ENCODE data around the gene HMCN1. TPM values are rescaled to one million over a fixed set of nuclear protein-coding genes. Genes with fewer than 3 reads are reported as not detected.
"Not testable (repeated sequence)": the region's sequence is repeated elsewhere in the genome, so short reads cannot be mapped to it uniquely, and the experiment has no call there.

Gene HMCN1
- total RNA-seq, 1 donor: under 0.01 TPM

DNA sequence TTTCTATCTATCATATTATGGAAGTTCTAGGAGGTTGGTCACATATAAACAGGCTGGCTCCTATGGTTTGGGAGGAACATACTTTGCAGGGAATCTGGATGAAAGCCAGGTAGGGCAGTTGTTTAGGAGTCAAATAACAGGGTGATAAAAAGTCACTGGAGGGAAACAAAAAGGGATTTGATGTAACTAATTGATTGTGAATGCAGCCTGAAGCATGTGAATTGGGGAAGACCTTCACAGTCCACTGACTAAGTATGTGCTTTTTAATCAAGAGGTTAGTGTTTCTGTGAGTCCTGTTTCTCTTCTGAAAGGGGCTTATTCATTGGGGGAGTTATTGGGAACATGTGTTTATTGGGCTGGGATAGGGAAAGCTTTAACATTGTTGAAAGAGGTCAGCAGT is 41.3 kb downstream of the HMCN1 start:
- no peak overlapping the region for H3K4me3 ChIP-seq (ENCODE audit: low read length)
- H3K9me3 ChIP-seq (ENCODE audit: low read depth, low read length): no peaks in the 10 kb centered on the region
- no peaks in the 10 kb centered on the region for H3K4me1 ChIP-seq (ENCODE audit: insufficient read depth, low read length)
- H3K27me3 ChIP-seq (ENCODE audit: insufficient read depth, low read length): peaks cover 5% of the 10 kb centered on the region

- Histone ChIP-seq H3K27me3 (ENCODE audit: insufficient read depth, low read length) (peaks cover 5% of the 10 kb centered on the region), H3K9me3 (ENCODE audit: low read depth, low read length) (no peaks in the 10 kb centered on the region)
Measured at GRCh38 chr1:185776522-185776921, 42.3 kb downstream of the HMCN1 start.

GRCh38 chr1:185783860-185784259 is 49.7 kb downstream of the HMCN1 start:
- H3K27me3 ChIP-seq (ENCODE audit: insufficient read depth, low read length); H3K4me3 ChIP-seq (ENCODE audit: low read length); H3K4me1 ChIP-seq (ENCODE audit: insufficient read depth, low read length); H3K9me3 ChIP-seq (ENCODE audit: low read depth, low read length): not testable (repeated sequence)

More at GRCh38 chr1:185776522-185776921, 42.3 kb downstream of the HMCN1 start:
- no peak overlapping the region for H3K4me3 ChIP-seq (ENCODE audit: low read length)
- no peaks in the 10 kb centered on the region for H3K4me1 ChIP-seq (ENCODE audit: insufficient read depth, low read length)

DNA sequence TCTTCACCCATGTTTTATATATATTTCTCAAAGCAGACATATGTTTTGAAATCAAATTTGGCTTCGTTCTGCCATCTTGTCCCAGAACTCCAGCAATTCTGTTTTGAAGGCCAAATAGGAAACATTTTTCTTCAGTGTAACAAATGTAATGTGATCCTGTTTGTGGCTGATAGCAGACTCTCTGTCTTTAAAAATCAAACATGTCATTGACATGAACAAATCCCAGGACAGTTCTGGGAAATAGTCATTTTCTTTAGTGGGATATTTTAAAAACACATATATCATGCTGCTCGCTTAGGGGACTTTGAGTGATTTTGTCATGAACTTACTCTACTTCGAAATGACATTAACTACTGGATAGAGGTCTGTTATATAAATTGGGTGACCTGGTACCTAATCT is 51.4 kb downstream of the HMCN1 start:
- Histone ChIP-seq H3K4me3 (ENCODE audit: low read length) (no peak overlapping the region), H3K9me3 (ENCODE audit: low read depth, low read length) (no peaks in the 10 kb centered on the region), H3K4me1 (ENCODE audit: insufficient read depth, low read length) (no peaks in the 10 kb centered on the region), H3K27me3 (ENCODE audit: insufficient read depth, low read length) (no peaks in the 10 kb centered on the region)

GRCh38 chr1:185786524-185786923 is 52.3 kb downstream of the HMCN1 start:
- no peaks in the 10 kb centered on the region for H3K9me3 ChIP-seq (ENCODE audit: low read depth, low read length)
- H3K4me1 ChIP-seq (ENCODE audit: insufficient read depth, low read length): no peaks in the 10 kb centered on the region
- H3K27me3 ChIP-seq (ENCODE audit: insufficient read depth, low read length): no peaks in the 10 kb centered on the region
- H3K4me3 ChIP-seq (ENCODE audit: low read length): no peak overlapping the region

GRCh38 chr1:185787238-185787637 is 53.0 kb downstream of the HMCN1 start:
- Histone ChIP-seq H3K27me3 (ENCODE audit: insufficient read depth, low read length) (no peaks in the 10 kb centered on the region), H3K4me3 (ENCODE audit: low read length) (no peak overlapping the region), H3K4me1 (ENCODE audit: insufficient read depth, low read length) (no peaks in the 10 kb centered on the region), H3K9me3 (ENCODE audit: low read depth, low read length) (no peaks in the 10 kb centered on the region)

GRCh38 chr1:185788386-185788785 is 54.2 kb downstream of the HMCN1 start:
- H3K4me3 ChIP-seq (ENCODE audit: low read length): no peak overlapping the region
- H3K9me3 ChIP-seq (ENCODE audit: low read depth, low read length): no peaks in the 10 kb centered on the region
- no peaks in the 10 kb centered on the region for H3K27me3 ChIP-seq (ENCODE audit: insufficient read depth, low read length)
- no peaks in the 10 kb centered on the region for H3K4me1 ChIP-seq (ENCODE audit: insufficient read depth, low read length)

GRCh38 chr1:185789501-185790193 is 55.5 kb downstream of the HMCN1 start:
- no peaks in the 10 kb centered on the region for H3K9me3 ChIP-seq (ENCODE audit: low read depth, low read length)
- H3K4me3 ChIP-seq (ENCODE audit: low read length): no peak overlapping the region
- no peaks in the 10 kb centered on the region for H3K27me3 ChIP-seq (ENCODE audit: insufficient read depth, low read length)
- H3K4me1 ChIP-seq (ENCODE audit: insufficient read depth, low read length): no peaks in the 10 kb centered on the region

DNA sequence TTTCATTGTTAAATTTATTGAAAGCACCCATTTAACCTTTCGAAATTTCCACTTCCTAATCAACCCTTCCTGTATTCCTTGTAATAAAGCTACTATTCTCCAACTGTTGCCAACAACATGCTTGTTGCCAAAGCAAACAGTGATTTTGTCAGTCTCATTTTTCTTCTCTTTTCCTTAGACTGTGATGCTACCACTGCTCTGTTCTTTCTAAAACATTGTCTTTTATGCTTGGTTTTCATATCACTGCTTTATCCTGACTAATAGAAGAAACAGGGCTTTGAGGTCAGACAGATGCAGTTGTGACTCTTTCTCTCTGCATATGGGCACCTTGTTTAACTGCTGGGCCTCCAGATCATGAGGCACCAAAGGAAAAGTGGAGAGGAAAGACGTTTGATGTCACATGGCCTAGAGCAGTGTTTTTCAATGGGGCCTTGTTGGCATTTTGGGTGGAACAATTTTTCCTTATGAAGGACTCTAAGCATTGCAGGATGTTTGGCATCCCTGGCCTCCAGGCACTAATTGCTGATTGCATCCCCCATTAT is 56.1 kb downstream of the HMCN1 start:
- Histone ChIP-seq H3K4me1 (ENCODE audit: insufficient read depth, low read length) (no peaks in the 10 kb centered on the region), H3K9me3 (ENCODE audit: low read depth, low read length) (no peaks in the 10 kb centered on the region), H3K27me3 (ENCODE audit: insufficient read depth, low read length) (no peaks in the 10 kb centered on the region), H3K4me3 (ENCODE audit: low read length) (no peak overlapping the region)

GRCh38 chr1:185792040-185792439 is 57.8 kb downstream of the HMCN1 start:
- no peaks in the 10 kb centered on the region for H3K9me3 ChIP-seq (ENCODE audit: low read depth, low read length)
- no peaks in the 10 kb centered on the region for H3K4me1 ChIP-seq (ENCODE audit: insufficient read depth, low read length)
- H3K4me3 ChIP-seq (ENCODE audit: low read length): no peak overlapping the region
- H3K27me3 ChIP-seq (ENCODE audit: insufficient read depth, low read length): peaks cover 3% of the 10 kb centered on the region

DNA sequence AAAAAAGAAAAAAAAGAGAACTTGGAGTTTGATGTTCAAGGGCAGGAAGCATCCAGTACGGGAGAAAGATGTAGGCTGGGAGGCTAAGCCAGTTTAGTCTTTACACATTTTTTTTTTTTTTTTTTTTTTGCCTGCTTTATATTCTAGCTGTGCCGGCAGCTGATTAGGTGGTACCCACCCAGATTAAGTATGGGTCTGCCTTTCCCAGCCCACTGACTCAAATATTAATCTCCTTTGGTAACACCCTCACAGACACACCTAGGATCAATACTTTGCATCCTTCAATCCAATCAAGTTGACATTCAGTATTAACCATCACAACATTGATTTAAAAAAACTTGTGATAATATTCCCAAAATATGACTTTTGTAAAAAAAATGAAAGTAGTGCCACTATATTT is 60.3 kb downstream of the HMCN1 start:
- H3K4me1 ChIP-seq (ENCODE audit: insufficient read depth, low read length); H3K27me3 ChIP-seq (ENCODE audit: insufficient read depth, low read length); H3K4me3 ChIP-seq (ENCODE audit: low read length); H3K9me3 ChIP-seq (ENCODE audit: low read depth, low read length): not testable (repeated sequence)

DNA sequence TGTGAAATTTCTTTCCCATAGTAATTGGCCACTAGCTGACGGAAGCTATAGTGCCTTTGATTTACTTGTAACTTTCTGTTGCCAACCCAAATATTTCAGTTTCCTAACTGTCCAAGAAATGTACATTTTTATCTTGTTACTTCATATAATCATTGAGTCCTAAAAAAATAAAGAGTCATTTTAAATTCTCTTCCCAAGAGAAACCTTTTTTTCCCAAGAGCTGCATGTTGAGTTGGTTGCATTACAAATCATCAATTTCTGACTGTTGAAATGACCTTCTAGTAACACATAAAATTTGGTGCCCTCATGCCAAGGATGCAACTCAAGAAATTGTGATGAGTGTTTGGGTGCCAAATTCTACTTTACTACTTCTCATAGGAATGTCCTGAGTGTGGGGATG is 61.0 kb downstream of the HMCN1 start:
- H3K27me3 ChIP-seq (ENCODE audit: insufficient read depth, low read length): peaks cover 3% of the 10 kb centered on the region
- H3K9me3 ChIP-seq (ENCODE audit: low read depth, low read length): peaks cover 9% of the 10 kb centered on the region
- no peak overlapping the region for H3K4me3 ChIP-seq (ENCODE audit: low read length)
- no peaks in the 10 kb centered on the region for H3K4me1 ChIP-seq (ENCODE audit: insufficient read depth, low read length)

GRCh38 chr1:185798505-185798904 is 64.3 kb downstream of the HMCN1 start:
- H3K9me3 ChIP-seq (ENCODE audit: low read depth, low read length): peaks cover 9% of the 10 kb centered on the region
- no peaks in the 10 kb centered on the region for H3K4me1 ChIP-seq (ENCODE audit: insufficient read depth, low read length)
- H3K4me3 ChIP-seq (ENCODE audit: low read length): no peak overlapping the region
- H3K27me3 ChIP-seq (ENCODE audit: insufficient read depth, low read length): peaks cover 3% of the 10 kb centered on the region

GRCh38 chr1:185803241-185803640 is 69.0 kb downstream of the HMCN1 start:
- Histone ChIP-seq H3K9me3 (ENCODE audit: low read depth, low read length) (peaks cover 9% of the 10 kb centered on the region), H3K4me3 (ENCODE audit: low read length) (no peak overlapping the region)

GRCh38 chr1:185804206-185804605 is 70.0 kb downstream of the HMCN1 start:
- Histone ChIP-seq H3K4me3 (ENCODE audit: low read length) (no peak overlapping the region), H3K9me3 (ENCODE audit: low read depth, low read length) (peaks cover 2% of the 10 kb centered on the region), H3K27me3 (ENCODE audit: insufficient read depth, low read length) (no peaks in the 10 kb centered on the region), H3K4me1 (ENCODE audit: insufficient read depth, low read length) (no peaks in the 10 kb centered on the region)

More at GRCh38 chr1:185803241-185803640, 69.0 kb downstream of the HMCN1 start:
- H3K4me1 ChIP-seq (ENCODE audit: insufficient read depth, low read length): no peaks in the 10 kb centered on the region
- H3K27me3 ChIP-seq (ENCODE audit: insufficient read depth, low read length): no peaks in the 10 kb centered on the region

- Histone ChIP-seq H3K27me3 (ENCODE audit: insufficient read depth, low read length) (no peaks in the 10 kb centered on the region), H3K9me3 (ENCODE audit: low read depth, low read length) (no peaks in the 10 kb centered on the region), H3K4me1 (ENCODE audit: insufficient read depth, low read length) (no peaks in the 10 kb centered on the region), H3K4me3 (ENCODE audit: low read length) (no peak overlapping the region)
Measured at GRCh38 chr1:185804608-185805007, 70.4 kb downstream of the HMCN1 start.
